GM19438 (cell line): Measurements from ENCODE around the gene TRMT10A.
"Not testable (repeated sequence)": the region's sequence is repeated elsewhere in the genome, so short reads cannot be mapped to it uniquely, and the experiment has no call there.

Experiments
- ATAC-seq: cut with Tn5 transposase; IDR thresholded peaks from one replicate; pipeline ENCODE4 v1.9.1; 2021; ENCODE audit warnings: low read depth; ENCODE audit not compliant: unreplicated experiment

Gene TRMT10A

GRCh38 chr4:99564921-99565320 is 1.1 kb upstream of the TRMT10A start:
- ATAC-seq: no peak

DNA sequence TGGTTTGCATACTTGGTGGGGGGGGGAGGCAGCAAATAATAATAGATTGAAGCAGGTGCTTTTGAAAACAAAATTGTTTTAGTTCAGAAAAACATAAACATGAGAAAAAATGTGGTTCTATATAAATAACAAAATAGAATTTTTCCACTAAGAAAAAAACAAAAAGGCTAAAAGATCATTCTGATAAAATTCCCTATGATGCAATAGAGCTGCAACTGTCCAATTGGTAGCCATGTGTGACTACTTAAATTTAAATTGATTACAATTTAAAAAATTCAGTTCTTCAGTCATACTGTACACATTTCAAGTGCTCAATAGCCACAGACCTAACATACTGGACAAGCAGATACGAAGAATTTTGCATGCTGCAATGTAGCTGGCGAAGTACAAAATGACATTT is 11.0 kb downstream of the TRMT10A start:
- ATAC-seq: no peak

DNA sequence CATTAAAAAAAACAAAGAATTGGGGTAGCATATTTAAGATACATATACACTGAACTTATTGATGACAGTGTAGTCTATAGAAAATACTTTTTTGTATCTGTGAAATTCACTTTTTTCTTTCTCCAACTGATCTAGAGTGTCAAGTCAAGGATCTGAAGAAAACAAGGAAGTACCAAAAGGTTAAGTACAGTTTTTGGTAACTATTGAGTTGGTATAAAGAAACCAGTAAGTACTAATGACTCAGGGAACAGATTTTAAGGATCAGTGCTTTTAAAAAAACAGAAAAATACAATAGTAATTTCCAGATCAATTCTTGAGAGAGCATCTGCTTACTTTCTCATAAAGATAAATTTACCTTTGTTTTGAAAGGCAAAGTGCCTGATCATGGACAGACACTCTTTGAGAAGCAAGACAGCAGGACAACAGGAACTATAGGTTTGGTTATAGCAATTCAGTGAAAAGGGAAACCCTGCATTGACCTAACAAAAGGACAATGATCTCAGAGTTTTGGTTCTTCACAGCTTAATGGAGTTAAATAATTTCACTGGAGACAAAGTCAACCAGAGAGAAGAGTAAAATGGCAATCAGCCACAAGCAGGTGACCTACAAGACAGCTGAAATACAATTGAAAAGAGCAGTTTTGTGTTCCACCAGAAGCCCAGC is 23.4 kb downstream of the TRMT10A start:
- no peak for ATAC-seq

DNA sequence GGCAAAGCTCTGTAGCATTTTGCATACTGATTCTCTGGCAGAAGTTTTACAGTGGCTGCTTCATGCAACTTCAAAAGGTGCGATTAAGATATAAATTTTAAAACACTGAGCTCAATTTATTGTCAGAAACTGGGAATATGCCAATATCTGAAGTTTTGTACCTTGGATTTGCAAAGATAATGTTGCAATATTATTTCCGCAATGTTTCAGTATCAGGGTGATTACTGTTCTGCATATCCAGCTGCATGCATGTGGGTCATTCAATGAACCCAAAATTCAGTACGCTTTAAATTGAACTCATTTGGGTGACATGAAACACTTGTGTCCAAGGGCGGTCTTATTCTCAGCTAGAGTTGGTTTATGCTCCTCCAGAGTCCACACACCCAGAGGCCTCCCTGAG is 26.2 kb downstream of the TRMT10A start:
- no peak for ATAC-seq

GRCh38 chr4:99536848-99537247 is 27.0 kb downstream of the TRMT10A start:
- ATAC-seq: no peak

DNA sequence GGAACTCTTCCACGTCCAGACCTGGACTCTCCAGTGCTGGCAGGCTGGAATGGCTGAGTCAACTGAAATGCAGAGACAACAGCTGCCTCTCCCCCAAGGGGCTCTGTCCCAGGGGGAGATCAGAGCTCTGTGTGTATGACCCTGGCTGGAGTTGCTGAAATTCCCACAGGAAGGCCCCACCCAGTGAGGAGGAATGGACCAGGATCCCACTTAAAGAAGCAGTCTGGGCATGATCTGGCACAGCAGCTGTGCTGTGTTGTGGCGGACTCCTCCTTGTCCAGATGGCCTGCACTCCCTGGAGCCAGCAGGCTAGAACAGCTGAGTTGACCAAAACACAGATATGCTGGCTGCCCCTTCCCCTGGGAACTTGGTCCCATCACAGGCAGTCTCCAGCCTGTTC is 27.6 kb downstream of the TRMT10A start:
- no peak for ATAC-seq

DNA sequence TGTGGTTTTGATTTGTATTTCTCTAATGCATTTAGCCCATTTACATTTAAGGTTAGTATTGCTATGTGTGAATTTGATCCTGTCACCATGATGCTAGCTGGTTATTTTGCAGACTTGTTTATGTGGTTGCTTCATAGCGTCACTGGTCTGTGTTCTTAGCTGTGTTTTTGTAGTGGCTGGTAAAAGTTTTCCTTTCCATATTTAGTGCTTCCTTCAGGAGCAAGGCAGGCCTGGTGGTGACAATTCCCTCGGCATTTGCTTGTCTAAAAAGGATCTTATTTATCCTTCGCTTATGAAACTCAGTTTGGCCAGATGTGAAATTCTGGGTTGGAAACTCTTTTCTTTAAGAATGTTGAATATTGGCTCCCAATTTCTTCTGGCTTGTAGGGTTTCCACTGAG is 29.1 kb downstream of the TRMT10A start:
- not testable (repeated sequence) for ATAC-seq

GRCh38 chr4:99529956-99530355 is 33.9 kb downstream of the TRMT10A start:
- ATAC-seq: no peak

GRCh38 chr4:99529228-99529627 is 34.6 kb downstream of the TRMT10A start:
- no peak for ATAC-seq

- no peak for ATAC-seq
These were observed 45.1 kb downstream of the TRMT10A start for GRCh38 chr4:99518601-99519295.

GRCh38 chr4:99510721-99511120 is 53.1 kb downstream of the TRMT10A start, which contains the start of gene C4orf17:
C4orf17 (plus strand) TSS chr4:99511021; CDS start chr4:99513082, 2,061 bp downstream.
- ATAC-seq: no peak

GRCh38 chr4:99507762-99508161 is 56.1 kb downstream of the TRMT10A start:
- ATAC-seq: no peak

DNA sequence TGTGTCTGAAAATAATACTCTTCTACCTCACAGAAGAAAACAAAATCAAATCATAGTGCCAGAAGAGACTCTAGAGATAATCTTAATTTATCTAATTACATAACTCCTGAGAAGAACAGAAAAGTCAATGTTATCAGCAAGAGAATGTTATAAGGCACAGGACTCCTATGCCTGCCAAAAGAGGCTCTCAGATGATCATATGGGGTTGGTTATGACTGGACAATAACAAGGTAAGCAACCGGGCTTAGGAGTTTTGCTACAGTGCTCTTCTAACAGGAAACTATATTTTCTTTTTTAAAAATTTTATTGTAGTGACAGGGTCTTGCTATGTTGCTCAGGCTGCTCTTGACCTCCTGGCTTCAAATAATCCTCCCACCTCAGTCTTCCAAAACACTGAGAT is 56.5 kb downstream of the TRMT10A start:
- ATAC-seq: no peak

GRCh38 chr4:99506781-99507180 is 57.1 kb downstream of the TRMT10A start:
- no peak for ATAC-seq

- ATAC-seq: no peak
These were observed 58.9 kb downstream of the TRMT10A start for GRCh38 chr4:99504804-99505502.
